DMS114 treated with DMSO at 0.1 percent for 48 hours (cell line): ENCODE data around the gene SERGEF.
"Not testable (repeated sequence)": the region's sequence is repeated elsewhere in the genome, so short reads cannot be mapped to it uniquely, and the experiment has no call there.

Source experiments
- DNase-seq: peaks from one replicate; lab custom pipeline; 2025; ENCODE audit not compliant: unreplicated experiment; lab: John Stamatoyannopoulos, UW

Gene SERGEF

DNA sequence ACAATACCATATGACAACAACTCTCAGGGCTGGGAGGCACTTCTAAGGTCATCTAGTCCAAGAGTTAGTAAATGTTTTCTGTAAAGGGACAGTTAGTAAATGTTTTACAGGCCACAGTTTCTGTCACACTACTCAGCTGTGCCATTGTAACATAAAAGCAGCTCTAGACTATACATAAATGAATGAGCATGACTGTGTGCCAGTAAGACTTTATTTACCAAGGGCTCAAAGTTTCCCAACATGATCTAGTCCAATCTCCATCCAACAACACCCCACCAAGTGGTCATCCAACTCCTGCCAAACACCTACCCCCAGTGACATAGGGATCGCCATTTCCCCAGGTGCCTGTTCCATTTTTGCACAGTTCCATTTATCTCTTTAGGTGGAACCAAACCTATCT lies 12.1 kb downstream of the SERGEF start:
- DNase-seq, result no peak

DNA sequence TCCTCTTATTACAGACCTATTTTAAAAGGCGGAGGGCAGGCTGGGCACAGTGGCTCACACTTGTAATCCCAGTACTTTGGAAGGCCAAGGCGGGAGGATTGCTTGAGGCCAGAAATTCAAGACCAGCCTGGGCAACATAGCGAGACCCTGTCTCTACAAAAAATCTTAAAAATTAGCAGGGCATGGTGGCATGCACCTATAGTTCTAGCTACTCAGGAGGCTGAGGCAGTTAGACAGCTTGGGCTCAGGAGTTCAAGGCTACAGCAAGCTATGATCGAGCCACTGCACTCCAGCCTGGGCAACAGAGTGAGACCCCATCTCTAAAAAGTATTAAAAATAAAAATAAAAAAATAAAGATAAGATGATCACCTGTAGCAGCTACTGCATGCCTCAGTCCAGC lies 12.7 kb downstream of the SERGEF start:
- not testable (repeated sequence) for DNase-seq

DNA sequence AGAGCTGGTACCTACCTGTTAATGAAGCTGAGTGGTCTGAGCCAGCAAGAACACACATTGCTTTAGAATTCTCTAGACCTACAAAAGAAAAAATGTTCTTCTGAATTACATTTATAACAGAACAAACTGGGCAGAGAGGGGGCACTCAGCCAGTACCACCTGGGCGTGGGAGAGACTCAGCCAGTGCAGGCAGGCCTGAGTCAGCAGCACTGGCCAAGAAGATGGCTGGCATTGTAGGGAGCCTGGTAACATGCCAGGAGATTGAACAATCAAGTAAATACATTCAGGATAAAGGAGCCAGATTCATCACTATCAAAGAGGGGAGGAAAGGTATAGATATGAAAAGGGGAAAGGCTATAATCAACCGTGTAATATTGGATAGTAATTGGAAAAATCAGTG lies 19.9 kb downstream of the SERGEF start:
- DNase-seq, result no peak

DNA sequence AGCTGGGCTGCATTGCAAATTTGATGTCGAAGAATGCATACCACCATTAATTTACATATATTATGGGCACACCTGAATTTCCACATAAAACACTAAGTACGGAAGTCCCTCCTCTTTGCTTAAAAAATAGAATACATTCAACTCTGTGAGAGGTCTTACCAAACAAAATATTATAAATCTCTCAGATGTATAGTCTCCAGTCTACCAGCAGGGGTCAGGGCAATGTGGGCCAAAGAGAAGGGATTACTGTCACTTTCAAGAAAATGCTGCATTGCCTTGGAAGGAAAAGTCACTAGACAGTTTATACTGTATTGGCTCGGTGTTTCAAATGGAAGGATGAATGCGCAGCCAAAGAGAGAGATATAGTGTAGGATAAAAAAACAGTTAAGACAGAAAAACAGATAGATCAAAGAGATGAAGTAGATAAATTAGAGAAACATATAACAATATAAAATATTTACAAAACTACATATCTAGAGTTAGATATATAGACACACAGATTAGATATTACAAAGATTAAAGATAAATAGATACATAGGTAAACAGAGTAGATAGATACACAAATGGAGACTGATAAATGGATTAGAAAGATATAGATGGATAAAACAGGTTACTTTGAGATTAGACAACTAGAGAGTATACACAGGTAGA lies 20.9 kb downstream of the SERGEF start:
- DNase-seq, result peak; percentile 25

DNA sequence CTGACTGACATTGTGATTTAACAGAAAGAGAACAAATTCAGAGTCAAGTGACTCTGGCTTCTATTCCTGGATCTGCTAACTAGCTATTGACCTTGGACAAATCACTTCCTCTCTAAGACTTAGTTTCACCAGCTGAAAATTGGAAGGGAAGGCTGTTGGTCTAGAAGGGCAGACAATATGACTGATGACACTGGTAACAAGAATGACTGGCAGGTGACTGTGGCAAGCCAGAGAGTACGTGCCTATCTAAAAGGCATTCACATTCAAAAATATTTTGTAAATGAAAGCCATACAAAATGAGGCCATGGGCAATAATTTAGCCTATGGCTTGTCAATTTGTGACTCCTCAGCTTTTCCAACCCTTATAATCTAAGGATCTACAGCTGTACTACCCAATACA lies 23.5 kb downstream of the SERGEF start:
- DNase-seq, result no peak

DNA sequence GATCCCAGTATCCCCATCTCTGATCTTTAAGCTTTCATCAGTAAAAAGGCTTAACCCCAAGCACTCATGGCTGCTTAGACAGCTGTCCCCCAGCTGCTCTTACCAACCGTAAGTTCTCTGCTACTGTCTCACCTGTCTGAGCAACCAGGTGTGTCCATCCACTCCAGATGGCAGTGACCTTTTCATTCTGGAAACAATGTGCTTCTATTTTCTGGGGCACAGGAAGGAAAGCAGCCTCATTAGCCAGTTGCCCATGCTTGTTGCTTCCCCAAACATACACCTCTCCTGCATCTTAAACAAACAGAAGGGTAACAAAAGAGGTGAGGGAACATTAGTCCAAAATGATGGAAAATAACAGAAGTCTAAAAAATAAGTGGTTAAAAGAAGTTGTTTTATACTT lies 24.4 kb downstream of the SERGEF start:
- no peak for DNase-seq

DNA sequence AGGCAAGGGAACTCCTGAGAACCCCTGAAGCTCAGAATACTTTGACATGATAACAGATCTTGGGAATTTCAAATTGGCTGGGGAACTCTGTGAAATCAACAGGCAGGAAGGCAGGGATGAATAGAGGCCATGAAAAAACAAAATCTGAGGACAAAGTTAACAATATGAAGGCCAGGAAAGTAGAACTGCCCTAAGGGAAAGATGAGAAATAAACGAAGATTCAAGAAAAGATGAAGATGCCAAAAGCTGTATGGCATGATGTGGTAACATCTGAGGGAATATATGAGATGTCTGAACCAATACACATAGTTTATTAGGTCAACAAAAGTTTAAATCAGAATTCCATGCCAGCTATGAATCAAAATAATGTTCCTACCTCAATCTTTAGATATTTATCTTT lies 25.0 kb downstream of the SERGEF start:
- DNase-seq, result no peak

DNA sequence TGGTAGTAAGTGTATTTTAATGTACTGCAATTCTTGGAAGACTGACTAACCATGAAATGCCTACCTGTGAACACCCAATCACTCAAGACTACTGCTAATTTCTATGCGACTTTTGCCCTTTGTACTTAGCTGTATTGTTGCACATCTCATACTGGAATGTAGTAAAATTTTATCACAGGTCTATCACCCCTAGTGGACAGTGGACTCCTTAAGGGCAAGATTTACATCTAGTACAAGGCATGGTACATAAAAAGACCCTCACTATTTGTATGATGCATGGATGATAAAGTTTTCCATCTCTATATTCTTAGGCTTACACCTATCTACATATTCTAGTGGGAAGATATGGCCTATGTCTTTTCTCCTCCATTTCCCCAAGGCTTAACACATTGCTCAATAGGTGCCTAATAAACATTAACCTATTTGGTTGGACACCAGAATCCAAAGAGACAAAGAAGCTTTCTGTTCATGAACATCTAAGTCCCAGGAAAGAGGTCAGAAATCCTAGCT lies 26.1 kb downstream of the SERGEF start:
- DNase-seq, result no peak

DNA sequence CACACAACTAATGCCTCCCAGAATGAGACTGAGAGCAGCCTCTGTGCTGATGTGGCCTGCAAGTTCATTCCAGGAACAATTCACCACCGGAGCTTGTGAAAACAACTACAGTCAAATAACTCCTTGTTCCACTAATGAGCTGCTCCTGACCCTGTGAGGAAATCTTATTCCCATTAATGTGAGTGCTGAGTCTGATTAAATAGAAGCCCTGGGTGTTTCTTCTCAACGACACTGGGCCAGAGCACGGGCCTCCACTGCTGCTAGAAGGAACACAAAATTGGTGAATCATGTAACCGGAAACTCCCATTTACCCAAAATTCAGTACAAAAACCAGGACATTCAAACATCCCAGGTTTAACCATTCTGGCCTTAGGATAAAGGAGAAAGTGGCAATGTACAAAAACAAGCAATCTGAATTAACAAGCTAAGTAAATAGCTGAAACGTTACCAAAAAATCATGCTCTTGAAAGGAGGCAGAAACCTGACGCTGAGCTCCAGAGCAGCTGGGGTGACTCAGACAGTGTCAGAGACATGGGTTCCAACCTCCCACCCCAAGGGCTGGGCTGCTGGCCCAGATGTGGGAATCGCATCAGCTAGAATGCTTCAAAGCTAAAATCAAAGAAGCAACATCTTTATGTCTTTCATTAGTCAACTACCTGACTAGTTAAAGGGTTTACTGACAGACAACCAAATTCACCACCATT lies 26.7 kb downstream of the SERGEF start:
- no peak for DNase-seq

DNA sequence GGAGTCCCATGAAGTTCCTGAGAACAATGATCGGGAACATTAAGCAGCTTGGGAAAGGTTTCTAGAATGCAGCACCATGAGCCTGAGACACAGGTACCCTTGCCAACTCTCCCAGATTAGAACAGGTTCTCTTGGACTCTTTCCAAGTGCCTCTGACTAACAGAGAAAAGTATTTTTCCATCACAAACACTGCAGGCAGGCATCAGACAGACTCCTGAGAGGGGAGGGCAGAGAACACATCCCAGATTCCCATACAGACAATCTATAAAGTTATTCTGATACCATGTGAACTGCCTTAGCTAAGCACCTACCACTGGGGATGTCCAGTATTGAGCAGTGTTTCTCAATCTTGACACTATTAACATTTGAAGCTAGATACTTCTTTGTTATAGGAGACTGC lies 27.3 kb downstream of the SERGEF start:
- DNase-seq, result no peak

DNA sequence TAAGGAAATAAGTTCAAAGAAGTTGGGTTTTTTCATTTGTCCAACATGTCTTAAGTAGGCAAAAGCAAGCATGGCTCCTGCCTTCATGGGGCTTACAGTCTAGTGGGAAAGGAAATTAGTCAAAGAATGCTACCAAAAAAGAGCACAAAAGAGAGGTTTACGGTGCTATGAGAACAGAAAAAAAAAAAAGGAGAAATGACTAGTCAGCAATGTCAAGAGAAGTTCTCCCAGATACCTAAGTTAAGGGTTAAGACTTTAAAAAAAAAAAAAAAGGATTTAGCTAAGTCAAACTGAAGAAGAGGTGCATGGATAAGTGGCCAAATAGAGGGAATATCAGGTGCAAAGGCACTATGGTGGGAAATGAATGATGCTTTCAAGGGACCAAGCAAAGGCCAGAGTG lies 29.3 kb downstream of the SERGEF start:
- DNase-seq, result no peak

DNA sequence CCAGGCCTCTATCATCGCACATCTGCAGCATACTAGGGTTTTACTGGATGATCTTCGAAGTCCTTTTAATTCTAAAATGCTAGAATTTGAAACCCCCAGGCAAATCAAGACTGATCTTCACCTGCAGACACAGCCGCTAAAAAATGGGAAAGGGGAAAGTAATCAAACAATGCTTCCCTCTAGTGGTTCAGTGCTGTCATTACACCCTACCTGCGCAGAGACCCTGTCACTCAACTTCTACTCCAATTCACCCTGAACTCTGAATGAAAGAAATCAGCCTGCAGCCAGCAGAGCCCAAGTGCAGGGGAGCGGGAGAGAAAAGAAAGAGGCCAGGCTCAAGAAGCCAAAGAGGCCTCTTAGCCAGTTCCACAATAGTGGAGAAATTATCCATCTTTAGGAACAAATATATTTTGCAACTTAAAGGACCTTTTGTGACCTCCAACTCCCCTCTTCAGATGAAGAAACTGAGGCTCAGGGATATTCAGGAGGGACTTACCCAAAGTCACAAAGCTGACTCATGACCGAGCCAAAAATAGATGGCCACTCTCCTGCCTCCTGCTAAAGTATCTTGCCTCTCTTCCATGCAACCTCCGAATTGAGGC lies 33.0 kb downstream of the SERGEF start:
- DNase-seq, result peak; percentile 4

DNA sequence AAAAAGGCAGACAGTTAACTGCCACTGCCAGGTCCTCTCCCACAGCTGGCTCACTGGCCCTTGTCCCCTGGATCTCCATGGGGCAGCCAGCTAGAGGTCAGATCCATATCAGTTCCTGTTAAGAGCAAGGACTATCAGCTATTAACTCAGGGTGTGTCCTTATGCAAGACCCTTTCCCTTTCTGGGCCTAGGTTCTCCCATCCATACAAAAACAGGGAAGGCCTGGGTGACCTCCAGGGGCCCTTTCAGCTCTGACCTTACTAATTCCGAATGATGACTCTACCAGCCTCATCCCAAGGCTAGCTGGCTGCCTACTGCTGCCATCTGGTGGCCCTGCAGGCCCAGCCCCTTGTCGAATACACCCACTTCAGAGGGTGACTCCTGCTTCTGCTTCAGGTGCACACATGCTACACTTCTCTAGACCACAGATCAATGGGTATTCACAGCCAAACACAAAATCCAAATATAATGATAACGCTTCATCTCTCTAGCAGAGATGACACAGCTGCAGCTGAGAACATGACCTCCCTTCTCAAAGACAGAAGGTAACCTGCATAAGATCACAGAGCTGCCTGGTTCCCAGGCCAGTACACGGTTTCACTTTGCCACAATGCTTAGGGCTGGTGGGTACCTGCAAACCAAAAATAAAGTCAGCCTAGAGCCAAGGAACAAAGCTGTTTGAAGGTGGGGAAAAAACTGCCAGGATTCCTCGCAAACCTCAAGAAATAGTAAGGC lies 34.1 kb downstream of the SERGEF start:
- DNase-seq, result peak; percentile 6

DNA sequence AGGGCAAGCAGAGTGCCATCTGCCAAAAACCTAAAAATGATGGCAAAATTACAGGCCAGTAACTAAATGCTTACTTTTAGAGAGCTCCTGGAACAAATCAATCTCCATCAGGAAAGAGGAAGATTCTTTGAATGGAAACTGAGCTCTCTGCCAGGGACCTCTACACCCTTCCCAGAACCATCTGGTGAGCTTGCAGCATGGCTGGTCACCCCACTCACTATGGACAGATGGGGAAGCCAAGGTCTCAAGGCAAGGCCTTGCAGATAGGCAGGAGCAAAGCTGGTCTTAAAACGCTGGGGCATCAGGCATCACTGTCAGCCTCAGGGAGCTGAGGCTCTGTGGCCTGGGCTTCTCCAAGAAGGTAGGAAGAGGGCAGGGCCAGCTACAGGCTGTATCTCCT lies 36.2 kb downstream of the SERGEF start:
- DNase-seq, result no peak

DNA sequence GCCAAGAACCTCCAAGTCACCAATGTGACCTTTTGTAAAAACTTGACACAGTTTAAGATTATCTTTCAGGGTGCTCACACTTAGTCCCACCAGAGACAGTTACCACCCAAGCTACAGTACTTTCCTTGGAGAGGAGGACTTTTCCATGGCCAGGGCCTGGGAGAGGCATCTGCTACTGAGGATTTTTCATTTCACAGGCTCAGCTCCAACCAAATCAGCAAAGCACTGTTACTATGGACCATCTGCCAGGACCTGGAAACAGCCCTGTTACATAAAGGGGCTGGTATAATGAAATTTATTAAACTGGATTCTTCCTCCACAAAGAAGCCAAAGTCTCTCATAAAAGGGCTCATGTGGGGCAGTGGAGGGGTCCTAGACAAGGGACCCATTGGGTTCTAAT lies 38.6 kb downstream of the SERGEF start:
- DNase-seq, result no peak

DNA sequence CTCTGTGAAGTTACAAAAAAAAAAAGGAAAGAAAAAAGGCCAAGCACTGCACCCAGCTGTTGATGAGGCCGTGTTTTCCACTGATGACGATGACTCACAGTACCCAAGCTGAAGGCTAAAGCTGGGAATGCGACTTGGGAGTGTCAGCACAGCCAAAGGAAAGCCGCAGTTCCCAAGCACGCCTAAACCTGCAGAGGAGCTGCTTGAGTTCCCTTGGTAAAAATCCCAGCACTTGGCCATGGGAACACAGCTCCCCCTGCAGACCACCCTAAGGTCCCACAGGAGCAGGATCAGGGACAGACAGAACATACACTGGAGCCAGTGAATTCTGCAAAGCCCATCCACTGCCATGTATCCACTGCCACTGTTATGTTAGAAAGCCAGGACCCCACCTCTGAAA lies 39.9 kb downstream of the SERGEF start:
- no peak for DNase-seq

DNA sequence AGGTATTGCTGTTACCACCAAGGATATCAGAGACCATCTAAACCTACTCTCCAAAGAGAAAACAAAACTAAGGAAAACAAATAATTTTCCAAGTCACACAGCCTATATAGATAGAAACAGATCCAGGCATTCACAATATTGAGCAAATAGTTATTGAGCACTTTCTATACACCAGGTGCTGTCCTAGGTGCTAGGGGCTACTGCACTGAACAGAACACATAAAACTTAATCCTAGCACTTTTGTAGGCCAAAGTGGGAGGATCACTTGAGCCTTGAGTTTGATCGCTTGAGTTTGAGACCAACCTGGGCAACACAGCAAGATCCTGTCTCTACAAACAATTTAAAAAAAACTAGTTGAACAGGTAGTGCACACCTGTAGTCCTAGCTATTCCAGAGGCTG lies 44.6 kb downstream of the SERGEF start:
- no peak for DNase-seq

DNA sequence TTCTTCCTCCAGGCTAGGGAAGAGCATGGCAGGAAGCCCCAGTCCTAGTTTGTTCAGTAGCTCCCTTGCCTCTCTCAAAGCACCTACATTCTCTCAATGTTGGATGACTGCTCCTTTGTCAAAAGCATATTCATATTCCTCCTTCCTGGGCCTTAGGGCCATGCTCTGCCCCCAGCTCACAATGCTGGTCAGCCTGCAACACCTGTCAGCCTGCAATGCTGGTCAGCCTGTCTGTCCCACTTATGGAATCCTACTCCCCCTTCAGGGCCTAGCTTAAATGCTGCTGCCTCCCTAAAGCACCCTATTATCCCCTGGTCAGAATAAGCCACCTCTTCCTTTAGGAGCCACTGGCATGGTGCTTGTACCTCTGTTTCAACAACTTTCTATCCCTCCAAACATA lies 45.2 kb downstream of the SERGEF start:
- no peak for DNase-seq

DNA sequence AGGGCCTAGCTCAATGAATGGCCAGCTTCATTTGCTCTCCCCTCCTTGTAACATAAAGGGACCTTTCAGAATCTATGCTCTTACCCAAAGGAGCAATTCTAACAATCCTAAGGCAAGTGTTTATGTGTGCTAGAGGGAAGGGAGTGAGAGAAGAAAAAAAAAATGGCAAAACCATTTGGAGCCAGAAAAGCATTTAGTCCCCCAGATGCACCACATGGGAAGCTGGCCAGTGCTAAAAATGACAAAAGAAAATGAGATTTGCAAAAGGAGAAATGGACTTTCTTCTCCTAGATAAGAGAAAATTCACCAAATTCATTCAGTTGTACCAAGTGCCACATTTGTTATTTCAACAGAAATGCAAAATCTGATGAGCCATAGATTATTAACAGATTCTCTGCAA lies 52.8 kb downstream of the SERGEF start:
- no peak for DNase-seq

DNA sequence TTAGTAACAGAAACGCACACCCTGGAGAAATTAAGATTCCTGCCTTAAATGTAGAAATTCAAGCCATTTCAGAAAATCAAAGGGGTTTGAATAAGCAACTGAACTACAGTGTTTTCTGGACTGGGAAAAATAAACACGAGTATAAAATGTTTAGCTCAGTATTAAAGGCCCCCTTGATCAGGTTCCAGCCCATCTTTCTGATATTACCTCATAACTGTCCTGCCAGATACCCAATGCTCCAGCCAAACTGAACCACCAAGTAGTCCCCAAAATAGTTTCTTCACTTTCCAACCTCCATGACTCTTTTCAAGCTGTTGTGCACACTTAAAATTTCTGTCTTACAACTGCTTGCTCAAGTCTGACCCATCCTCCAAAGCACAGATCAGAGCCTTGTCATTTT lies 54.4 kb downstream of the SERGEF start:
- no peak for DNase-seq

DNA sequence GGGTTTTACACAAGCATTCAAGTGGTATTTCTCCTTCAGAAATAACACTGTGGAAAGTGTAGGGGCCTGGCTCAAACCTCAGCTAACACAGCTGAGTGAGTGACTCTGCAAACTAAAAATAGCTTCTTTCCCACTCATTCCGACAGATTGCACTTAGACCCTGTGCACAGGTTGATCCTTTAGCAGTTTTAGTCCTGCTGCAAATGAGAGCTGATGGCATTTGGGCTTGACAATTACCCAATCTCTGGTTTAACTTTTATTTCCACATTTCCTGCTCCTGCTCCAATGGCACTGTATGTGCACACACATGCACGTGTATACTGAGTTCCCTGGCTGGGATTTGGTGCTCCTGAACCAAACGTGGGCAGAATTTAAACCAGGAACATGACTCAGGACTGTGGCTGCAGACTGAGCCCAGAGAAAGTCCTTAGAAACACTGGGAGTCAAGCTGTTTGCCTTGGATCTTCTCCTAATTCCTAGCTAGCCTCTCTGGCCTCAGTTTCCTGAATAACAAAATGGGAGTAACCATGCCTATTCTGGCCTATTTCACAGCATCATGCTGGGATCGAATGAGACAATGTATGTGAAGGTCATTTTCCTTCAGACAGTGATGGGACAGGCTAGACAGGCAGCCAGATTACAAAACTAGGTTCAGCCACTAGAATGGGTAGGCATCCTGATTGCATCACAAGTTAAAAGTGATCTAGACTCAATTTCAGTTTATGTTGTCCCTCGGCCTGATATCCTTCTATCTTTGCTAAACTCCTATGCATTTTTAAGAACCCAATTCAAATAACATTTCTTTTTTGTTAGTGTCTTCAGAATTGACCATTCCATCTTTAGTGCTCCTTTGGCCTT lies 58.2 kb downstream of the SERGEF start:
- DNase-seq, result no peak
